ENCODE measurements around the gene OR9K2.
A peak's percentile ranks its signal among the peaks of the same experiment; 100 is the strongest.
"Not testable (repeated sequence)": the region's sequence is repeated elsewhere in the genome, so short reads cannot be mapped to it uniquely, and the experiment has no call there.

Gene OR9K2

GRCh38 chr12:55142669-55143565, 16.7 kb downstream of the OR9K2 start:
- no peak overlapping the region for H3K4me3 ChIP-seq (ENCODE audit: low read depth, low read length)
- DNase-seq (ENCODE audit: low read depth): peak; percentile 66
- TF ChIP-seq POLR2A (IDR thresholded peaks at IDR 0.05; ENCODE audit: extremely low read depth, insufficient read length) (no peak), CTCF (IDR thresholded peaks at IDR 0.05; ENCODE audit: low read depth, low read length) (peak; percentile 93), MYC (IDR thresholded peaks at IDR 0.05; ENCODE audit: low read depth, low read length) (no peak), MAX (IDR thresholded peaks at IDR 0.05; ENCODE audit: low read depth, low read length) (no peak)

GRCh38 chr12:55143566-55143870, 17.3 kb downstream of the OR9K2 start:
- no peak overlapping the region for H3K4me3 ChIP-seq (ENCODE audit: low read depth, low read length)
- TF ChIP-seq MAX (IDR thresholded peaks at IDR 0.05; ENCODE audit: low read depth, low read length): no peak
- TF ChIP-seq CTCF (IDR thresholded peaks at IDR 0.05; ENCODE audit: low read depth, low read length): no peak
- no peak for TF ChIP-seq MYC (IDR thresholded peaks at IDR 0.05; ENCODE audit: low read depth, low read length)
- no peak for TF ChIP-seq POLR2A (IDR thresholded peaks at IDR 0.05; ENCODE audit: extremely low read depth, insufficient read length)
- no peak for DNase-seq (ENCODE audit: low read depth)

- not testable (repeated sequence) for DNase-seq (ENCODE audit: low read depth)
These were observed 40.9 kb downstream of the OR9K2 start for GRCh38 chr12:55167010-55167640.

GRCh38 chr12:55171445-55171844, 45.2 kb downstream of the OR9K2 start:
- DNase-seq (ENCODE audit: low read depth): no peak
- no peak for TF ChIP-seq CTCF (IDR thresholded peaks at IDR 0.05; ENCODE audit: low read depth, low read length)

More at GRCh38 chr12:55167010-55167640, 40.9 kb downstream of the OR9K2 start:
- H3K4me3 ChIP-seq (ENCODE audit: low read depth, low read length): not testable (repeated sequence)

GRCh38 chr12:55171846-55172245, 45.6 kb downstream of the OR9K2 start:
- not testable (repeated sequence) for H3K4me3 ChIP-seq (ENCODE audit: low read depth, low read length); DNase-seq (ENCODE audit: low read depth)

More at GRCh38 chr12:55171445-55171844, 45.2 kb downstream of the OR9K2 start:
- no peak overlapping the region for H3K4me3 ChIP-seq (ENCODE audit: low read depth, low read length)

- no peak overlapping the region for H3K4me3 ChIP-seq (ENCODE audit: low read depth, low read length)
- no peak for TF ChIP-seq MYC (IDR thresholded peaks at IDR 0.05; ENCODE audit: low read depth, low read length)
- TF ChIP-seq MAX (IDR thresholded peaks at IDR 0.05; ENCODE audit: low read depth, low read length): no peak
- no peak for TF ChIP-seq POLR2A (IDR thresholded peaks at IDR 0.05; ENCODE audit: extremely low read depth, insufficient read length)
- no peak for TF ChIP-seq CTCF (IDR thresholded peaks at IDR 0.05; ENCODE audit: low read depth, low read length)
- no peak for DNase-seq (ENCODE audit: low read depth)
These were observed 46.5 kb downstream of the OR9K2 start for GRCh38 chr12:55172686-55173085.

GRCh38 chr12:55173456-55173855, 47.2 kb downstream of the OR9K2 start:
- no peak for DNase-seq (ENCODE audit: low read depth)
- TF ChIP-seq MAX (IDR thresholded peaks at IDR 0.05; ENCODE audit: low read depth, low read length): no peak
- no peak overlapping the region for H3K4me3 ChIP-seq (ENCODE audit: low read depth, low read length)
